ENCODE data around the gene RPL3.

GRCh38 chr22:39288135-39288898 is 31.1 kb downstream of the RPL3 start:
- TF ChIP-seq POLR2AphosphoS5 (IDR thresholded peaks at IDR 0.05) (no peak), EP300 (conservative IDR thresholded peaks at IDR 0.05; ENCODE audit: poor library complexity, severe bottlenecking) (no peak), EZH2 (IDR thresholded peaks at IDR 0.05; ENCODE audit: borderline replicate concordance, insufficient read depth, low read length, poor library complexity, severe bottlenecking) (no peak), TAF1 (IDR thresholded peaks at IDR 0.05; ENCODE audit: low read depth) (no peak), MXI1 (conservative IDR thresholded peaks at IDR 0.05; ENCODE audit: poor library complexity, severe bottlenecking) (no peak)
- TF ChIP-seq, protein P1, sequence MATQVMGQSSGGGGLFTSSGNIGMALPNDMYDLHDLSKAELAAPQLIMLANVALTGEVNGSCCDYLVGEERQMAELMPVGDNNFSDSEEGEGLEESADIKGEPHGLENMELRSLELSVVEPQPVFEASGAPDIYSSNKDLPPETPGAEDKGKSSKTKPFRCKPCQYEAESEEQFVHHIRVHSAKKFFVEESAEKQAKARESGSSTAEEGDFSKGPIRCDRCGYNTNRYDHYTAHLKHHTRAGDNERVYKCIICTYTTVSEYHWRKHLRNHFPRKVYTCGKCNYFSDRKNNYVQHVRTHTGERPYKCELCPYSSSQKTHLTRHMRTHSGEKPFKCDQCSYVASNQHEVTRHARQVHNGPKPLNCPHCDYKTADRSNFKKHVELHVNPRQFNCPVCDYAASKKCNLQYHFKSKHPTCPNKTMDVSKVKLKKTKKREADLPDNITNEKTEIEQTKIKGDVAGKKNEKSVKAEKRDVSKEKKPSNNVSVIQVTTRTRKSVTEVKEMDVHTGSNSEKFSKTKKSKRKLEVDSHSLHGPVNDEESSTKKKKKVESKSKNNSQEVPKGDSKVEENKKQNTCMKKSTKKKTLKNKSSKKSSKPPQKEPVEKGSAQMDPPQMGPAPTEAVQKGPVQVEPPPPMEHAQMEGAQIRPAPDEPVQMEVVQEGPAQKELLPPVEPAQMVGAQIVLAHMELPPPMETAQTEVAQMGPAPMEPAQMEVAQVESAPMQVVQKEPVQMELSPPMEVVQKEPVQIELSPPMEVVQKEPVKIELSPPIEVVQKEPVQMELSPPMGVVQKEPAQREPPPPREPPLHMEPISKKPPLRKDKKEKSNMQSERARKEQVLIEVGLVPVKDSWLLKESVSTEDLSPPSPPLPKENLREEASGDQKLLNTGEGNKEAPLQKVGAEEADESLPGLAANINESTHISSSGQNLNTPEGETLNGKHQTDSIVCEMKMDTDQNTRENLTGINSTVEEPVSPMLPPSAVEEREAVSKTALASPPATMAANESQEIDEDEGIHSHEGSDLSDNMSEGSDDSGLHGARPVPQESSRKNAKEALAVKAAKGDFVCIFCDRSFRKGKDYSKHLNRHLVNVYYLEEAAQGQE (IDR thresholded peaks at IDR 0.05; ENCODE audit: borderline replicate concordance) = no peak
- TF ChIP-seq, protein P2, sequence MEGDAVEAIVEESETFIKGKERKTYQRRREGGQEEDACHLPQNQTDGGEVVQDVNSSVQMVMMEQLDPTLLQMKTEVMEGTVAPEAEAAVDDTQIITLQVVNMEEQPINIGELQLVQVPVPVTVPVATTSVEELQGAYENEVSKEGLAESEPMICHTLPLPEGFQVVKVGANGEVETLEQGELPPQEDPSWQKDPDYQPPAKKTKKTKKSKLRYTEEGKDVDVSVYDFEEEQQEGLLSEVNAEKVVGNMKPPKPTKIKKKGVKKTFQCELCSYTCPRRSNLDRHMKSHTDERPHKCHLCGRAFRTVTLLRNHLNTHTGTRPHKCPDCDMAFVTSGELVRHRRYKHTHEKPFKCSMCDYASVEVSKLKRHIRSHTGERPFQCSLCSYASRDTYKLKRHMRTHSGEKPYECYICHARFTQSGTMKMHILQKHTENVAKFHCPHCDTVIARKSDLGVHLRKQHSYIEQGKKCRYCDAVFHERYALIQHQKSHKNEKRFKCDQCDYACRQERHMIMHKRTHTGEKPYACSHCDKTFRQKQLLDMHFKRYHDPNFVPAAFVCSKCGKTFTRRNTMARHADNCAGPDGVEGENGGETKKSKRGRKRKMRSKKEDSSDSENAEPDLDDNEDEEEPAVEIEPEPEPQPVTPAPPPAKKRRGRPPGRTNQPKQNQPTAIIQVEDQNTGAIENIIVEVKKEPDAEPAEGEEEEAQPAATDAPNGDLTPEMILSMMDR (IDR thresholded peaks at IDR 0.05; ENCODE audit: poor library complexity, severe bottlenecking) = no peak
